GM12801 (cell line): ENCODE results near the gene TRIM71.

Experiments used
- TF ChIP-seq, protein P1 (sequence below): IDR thresholded peaks from one replicate; pipeline ENCODE4 v1.5.1; 2011; ENCODE audit warnings: control low read depth; ENCODE audit not compliant: insufficient read length; ENCODE audit errors: extremely low read depth

The TRIM71 gene

DNA sequence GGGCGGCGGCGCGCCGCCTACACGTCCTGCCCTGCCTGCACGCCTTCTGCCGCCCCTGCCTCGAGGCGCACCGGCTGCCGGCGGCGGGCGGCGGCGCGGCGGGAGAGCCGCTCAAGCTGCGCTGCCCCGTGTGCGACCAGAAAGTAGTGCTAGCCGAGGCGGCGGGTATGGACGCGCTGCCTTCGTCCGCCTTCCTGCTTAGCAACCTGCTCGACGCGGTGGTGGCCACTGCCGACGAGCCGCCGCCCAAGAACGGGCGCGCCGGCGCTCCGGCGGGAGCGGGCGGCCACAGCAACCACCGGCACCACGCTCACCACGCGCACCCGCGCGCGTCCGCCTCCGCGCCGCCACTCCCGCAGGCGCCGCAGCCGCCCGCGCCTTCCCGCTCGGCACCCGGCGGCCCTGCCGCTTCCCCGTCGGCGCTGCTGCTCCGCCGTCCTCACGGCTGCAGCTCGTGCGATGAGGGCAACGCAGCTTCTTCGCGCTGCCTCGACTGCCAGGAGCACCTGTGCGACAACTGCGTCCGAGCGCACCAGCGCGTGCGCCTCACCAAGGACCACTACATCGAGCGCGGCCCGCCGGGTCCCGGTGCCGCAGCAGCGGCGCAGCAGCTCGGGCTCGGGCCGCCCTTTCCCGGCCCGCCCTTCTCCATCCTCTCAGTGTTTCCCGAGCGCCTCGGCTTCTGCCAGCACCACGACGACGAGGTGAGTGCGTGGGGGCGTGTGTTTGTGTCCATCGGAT is 602 bp downstream of the TRIM71 start:
- TF ChIP-seq, protein P1, sequence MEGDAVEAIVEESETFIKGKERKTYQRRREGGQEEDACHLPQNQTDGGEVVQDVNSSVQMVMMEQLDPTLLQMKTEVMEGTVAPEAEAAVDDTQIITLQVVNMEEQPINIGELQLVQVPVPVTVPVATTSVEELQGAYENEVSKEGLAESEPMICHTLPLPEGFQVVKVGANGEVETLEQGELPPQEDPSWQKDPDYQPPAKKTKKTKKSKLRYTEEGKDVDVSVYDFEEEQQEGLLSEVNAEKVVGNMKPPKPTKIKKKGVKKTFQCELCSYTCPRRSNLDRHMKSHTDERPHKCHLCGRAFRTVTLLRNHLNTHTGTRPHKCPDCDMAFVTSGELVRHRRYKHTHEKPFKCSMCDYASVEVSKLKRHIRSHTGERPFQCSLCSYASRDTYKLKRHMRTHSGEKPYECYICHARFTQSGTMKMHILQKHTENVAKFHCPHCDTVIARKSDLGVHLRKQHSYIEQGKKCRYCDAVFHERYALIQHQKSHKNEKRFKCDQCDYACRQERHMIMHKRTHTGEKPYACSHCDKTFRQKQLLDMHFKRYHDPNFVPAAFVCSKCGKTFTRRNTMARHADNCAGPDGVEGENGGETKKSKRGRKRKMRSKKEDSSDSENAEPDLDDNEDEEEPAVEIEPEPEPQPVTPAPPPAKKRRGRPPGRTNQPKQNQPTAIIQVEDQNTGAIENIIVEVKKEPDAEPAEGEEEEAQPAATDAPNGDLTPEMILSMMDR = no peak

DNA sequence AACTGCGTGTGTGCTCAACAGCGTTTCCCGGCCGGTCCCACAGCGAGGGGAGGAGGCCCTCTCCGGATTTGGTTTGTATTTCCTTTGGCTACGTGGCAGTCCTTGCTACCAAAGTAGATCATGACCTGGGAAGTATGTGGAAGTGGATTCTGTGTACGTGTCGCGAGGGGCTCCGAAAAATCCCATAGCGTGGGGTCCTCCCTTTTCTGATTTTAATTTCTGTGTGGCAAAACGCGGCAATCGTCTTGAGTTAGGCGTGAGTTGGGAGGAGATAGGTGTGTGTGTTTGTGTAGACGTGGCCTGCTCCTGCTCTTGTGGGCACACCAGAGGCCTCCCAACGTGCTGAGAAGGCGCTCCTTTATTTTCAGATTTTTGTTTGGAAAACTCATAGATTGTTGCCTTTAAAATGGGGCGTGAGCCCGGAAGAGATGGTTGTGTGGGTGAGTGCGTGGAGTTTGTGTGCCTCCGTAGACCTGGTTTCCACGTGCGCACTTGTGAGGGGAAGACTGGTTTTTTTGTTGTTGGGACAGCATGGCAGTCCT is 1.2 kb downstream of the TRIM71 start:
- TF ChIP-seq, protein P1 = no peak

DNA sequence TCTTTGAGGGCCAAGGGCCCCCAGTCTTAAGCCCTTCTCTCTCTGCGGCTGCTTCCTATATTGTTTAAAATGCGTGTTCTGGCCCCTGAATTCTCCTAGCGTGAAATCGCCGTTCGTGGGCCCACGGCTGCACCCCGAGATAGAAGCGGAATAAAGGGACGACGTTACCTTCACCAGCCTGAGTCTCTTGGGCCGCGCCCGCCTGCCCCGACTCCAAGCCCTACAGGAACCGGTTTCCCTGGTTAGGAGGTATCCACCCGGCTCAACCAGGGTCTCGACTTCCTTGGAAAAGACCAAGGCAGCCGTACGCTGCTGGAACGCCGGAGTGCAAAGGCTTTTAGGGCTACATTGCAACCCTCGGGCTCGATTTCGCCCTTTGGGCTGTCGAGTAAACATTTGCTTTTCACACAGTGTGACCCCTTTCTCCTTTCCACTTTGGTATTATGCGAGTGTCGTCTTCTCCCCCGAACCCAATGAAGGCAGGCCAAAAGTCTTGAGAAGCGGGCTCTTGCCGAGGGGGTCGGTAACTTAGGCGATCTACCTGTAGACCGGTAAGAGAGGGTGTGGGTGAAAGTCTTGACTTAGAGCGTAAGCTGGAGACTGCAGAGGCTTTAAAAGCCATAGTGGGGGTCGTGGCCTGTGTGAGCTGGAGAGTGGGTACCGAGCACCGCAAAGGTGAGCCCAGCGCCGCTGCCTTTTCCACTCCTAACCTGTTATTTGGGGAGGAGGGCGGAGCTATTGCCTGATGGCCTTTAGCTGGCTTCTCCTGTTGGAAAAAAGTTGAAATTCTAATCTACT is 2.0 kb downstream of the TRIM71 start:
- TF ChIP-seq, protein P1 = no peak

DNA sequence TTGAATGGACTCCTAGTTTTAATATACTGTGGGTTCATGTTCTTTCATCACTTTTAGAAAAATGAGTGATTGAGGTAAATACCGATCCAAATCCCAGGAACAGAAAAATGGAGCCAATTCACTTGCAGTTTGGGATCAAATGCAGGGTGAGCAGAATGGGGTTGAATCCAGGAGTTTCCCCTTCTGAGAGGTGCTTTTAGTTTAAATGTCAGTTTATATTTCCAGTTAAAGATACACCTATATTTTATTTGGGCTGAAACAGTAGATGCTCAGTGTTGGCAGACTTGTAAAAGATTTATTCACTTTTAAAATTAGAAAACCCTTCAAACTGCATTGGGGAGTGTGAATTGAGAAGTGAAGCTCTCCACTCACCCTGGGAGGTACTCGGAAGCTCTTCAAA is 2.6 kb downstream of the TRIM71 start:
- TF ChIP-seq, protein P1 = no peak

DNA sequence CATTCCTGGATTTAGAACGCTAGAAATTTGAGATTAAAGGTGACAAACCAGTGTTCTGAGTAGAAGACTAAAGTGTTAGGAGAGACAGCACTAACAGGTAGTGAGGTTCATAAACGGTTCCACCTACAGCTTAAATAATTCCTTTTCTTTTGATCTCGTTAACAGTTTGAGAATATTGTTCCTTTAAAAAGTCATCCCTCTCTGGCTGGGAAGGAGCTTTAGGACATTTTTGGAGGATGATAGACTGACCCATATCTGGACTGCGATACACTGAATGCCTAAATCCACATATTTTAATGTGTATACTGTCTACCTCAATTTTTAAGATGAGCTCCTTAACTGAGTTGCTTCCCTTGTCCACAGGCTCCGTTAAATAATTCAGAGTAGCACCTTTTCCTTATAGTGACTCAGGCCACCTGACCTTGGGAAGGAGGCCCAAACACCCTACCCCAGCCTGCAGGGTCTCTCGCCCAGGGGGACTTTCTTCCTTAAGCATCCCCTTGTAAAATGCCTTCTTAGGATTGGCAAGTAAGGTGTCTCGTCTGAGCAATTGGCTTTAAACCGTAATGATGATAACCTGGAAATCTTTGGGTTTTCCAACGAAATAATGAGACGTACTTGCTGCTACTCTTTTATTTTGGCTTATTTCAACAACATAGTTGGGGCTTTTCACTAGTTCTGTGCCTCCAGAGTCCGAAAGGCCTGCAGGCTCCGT is 3.3 kb downstream of the TRIM71 start:
- TF ChIP-seq, protein P1 = no peak

DNA sequence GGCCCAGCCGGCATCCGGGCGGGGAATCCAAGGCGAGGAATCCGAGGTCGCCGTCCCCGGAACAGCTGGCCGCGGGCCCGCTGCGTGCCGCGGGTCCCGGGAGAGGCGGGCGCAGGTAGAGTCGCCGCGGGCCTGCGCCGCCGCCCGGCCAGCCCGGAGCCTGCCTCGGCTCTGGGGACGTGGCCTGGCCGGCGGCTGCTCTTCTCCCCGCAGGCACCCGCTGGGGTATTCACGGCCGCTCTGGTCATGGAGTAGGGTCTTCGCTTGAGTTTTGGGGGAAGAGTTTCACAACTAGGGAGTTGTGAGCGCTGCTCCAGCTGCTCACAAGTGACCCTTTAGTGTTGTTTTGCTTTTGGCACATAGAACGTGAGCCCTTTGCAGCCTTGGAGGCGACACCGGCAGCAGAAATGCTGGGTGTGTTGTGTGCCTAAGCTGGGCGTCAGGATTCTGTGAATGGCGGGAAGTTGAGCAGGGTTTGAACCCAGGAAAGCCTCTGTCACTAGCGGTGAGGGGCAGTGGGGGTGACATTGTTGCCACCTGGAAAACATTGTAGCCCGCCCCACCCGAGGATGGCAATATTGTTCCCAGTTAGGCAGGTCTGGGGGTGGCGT is 4.0 kb downstream of the TRIM71 start:
- TF ChIP-seq, protein P1 = no peak
